GM21786 (cell line): ENCODE data around the gene TNFRSF17.
A peak's percentile ranks its signal among the peaks of the same experiment; 100 is the strongest.
"Not testable (repeated sequence)": the region's sequence is repeated elsewhere in the genome, so short reads cannot be mapped to it uniquely, and the experiment has no call there.

Experiments
- ATAC-seq: cut with Tn5 transposase; IDR thresholded peaks from one replicate; pipeline ENCODE4 v1.9.1; 2021; ENCODE audit not compliant: unreplicated experiment

TNFRSF17 gene

GRCh38 chr16:11970292-11970691 is 5.3 kb downstream of the TNFRSF17 start:
- not testable (repeated sequence) for ATAC-seq

- ATAC-seq = no peak
Observed at GRCh38 chr16:11972128-11972527, 7.1 kb downstream of the TNFRSF17 start.

GRCh38 chr16:11973070-11973469 is 8.1 kb downstream of the TNFRSF17 start:
- ATAC-seq = no peak

GRCh38 chr16:11976850-11977375 is 11.9 kb downstream of the TNFRSF17 start:
- no peak for ATAC-seq

GRCh38 chr16:11977376-11978041 is 12.5 kb downstream of the TNFRSF17 start:
- ATAC-seq = no peak

- no peak for ATAC-seq
Observed at GRCh38 chr16:11978080-11978479, 13.1 kb downstream of the TNFRSF17 start.

GRCh38 chr16:11979013-11979672 is 14.1 kb downstream of the TNFRSF17 start:
- no peak for ATAC-seq

GRCh38 chr16:11980136-11980844 is 15.3 kb downstream of the TNFRSF17 start:
- ATAC-seq = peak; percentile 34

- ATAC-seq = no peak
Observed at GRCh38 chr16:11985250-11985649, 20.2 kb downstream of the TNFRSF17 start.

- no peak for ATAC-seq
Observed at GRCh38 chr16:11986521-11987057, 21.6 kb downstream of the TNFRSF17 start.

GRCh38 chr16:11988258-11988978 is 23.4 kb downstream of the TNFRSF17 start:
- ATAC-seq = no peak

- ATAC-seq = peak; percentile 40
Observed at GRCh38 chr16:11990702-11991390, 25.8 kb downstream of the TNFRSF17 start.

- ATAC-seq = no peak
Observed at GRCh38 chr16:11992008-11992584, 27.1 kb downstream of the TNFRSF17 start.

- ATAC-seq = no peak
Observed at GRCh38 chr16:11992586-11993524, 27.8 kb downstream of the TNFRSF17 start.

- no peak for ATAC-seq
Observed at GRCh38 chr16:11994143-11995119, 29.4 kb downstream of the TNFRSF17 start.

GRCh38 chr16:11996433-11997330 is 31.7 kb downstream of the TNFRSF17 start:
- no peak for ATAC-seq

GRCh38 chr16:12000032-12000431 is 35.0 kb downstream of the TNFRSF17 start:
- no peak for ATAC-seq
